Measurements from ENCODE around the gene LAMTOR4.
"Not testable (repeated sequence)": the region's sequence is repeated elsewhere in the genome, so short reads cannot be mapped to it uniquely, and the experiment has no call there.

LAMTOR4 gene

GRCh38 chr7:100137851-100138760 is 10.6 kb upstream of the LAMTOR4 start:
- CTCF ChIA-PET, result interaction anchor here (0.6 to 0.7 kb wide), 3 partner anchors 7 to 123 kb away, joined by 4 to 6 read pairs (median 5); no protein-coding TSS in a partner anchor
- H3K27ac ChIP-seq, result no peak overlapping the region
- no peak for TF ChIP-seq CTCF (conservative IDR thresholded peaks at IDR 0.05; ENCODE audit: low read depth)
- POLR2A ChIA-PET (ENCODE audit: low non-redundant PET), result no interaction called here
- DNase-seq (ENCODE audit: low spot score), result no peak

GRCh38 chr7:100141555-100141949 is 7.2 kb upstream of the LAMTOR4 start:
- no peak overlapping the region for H3K27ac ChIP-seq
- no peak for DNase-seq (ENCODE audit: low spot score)
- no peak for TF ChIP-seq CTCF (conservative IDR thresholded peaks at IDR 0.05; ENCODE audit: low read depth)
- CTCF ChIA-PET, result interaction anchor here (0.7 kb wide), 1 partner anchor 11 kb away, joined by 6 read pairs; no protein-coding TSS in a partner anchor
- POLR2A ChIA-PET (ENCODE audit: low non-redundant PET), result interaction anchor here (0.8 kb wide), 1 partner anchor 208 kb away, joined by 3 read pairs; no protein-coding TSS in a partner anchor

- CTCF ChIA-PET, result no interaction called here
- POLR2A ChIA-PET (ENCODE audit: low non-redundant PET), result interaction anchor here (0.7 kb wide), 1 partner anchor 42 kb away, joined by 8 read pairs; no protein-coding TSS in a partner anchor
- H3K27ac ChIP-seq, result no peak overlapping the region
These were observed 6.3 kb upstream of the LAMTOR4 start for GRCh38 chr7:100142461-100142860.

GRCh38 chr7:100146350-100146749 is 2.4 kb upstream of the LAMTOR4 start:
- DNase-seq (ENCODE audit: low spot score); H3K27ac ChIP-seq: not testable (repeated sequence)
- POLR2A ChIA-PET (ENCODE audit: low non-redundant PET), result interaction anchor here (0.7 kb wide), 1 partner anchor 13 kb away, joined by 6 read pairs; no protein-coding TSS in a partner anchor
- CTCF ChIA-PET, result interaction anchor here (0.6 to 0.7 kb wide), 2 partner anchors 147 to 651 kb away, joined by 3 to 4 read pairs; no protein-coding TSS in a partner anchor

More at GRCh38 chr7:100142461-100142860, 6.3 kb upstream of the LAMTOR4 start:
- DNase-seq (ENCODE audit: low spot score), result no peak
- TF ChIP-seq CTCF (conservative IDR thresholded peaks at IDR 0.05; ENCODE audit: low read depth), result no peak

GRCh38 chr7:100147278-100147677 is 1.4 kb upstream of the LAMTOR4 start:
- CTCF ChIA-PET, result interaction anchor here (0.6 kb wide), 1 partner anchor 312 kb away, joined by 3 read pairs; no protein-coding TSS in a partner anchor

GRCh38 chr7:100148225-100148558 is 526 bp upstream of the LAMTOR4 start:
- TF ChIP-seq CTCF (conservative IDR thresholded peaks at IDR 0.05; ENCODE audit: low read depth), result no peak
- H3K27ac ChIP-seq, result peak overlapping the region; percentile 78
- ChIA-PET CTCF (interaction anchor here (0.6 kb wide), 1 partner anchor 19 kb away, joined by 4 read pairs; no protein-coding TSS in a partner anchor), POLR2A (ENCODE audit: low non-redundant PET) (interaction anchor here (0.9 to 1.6 kb wide), 4 partner anchors 10 to 29 kb away, joined by 3 to 10 read pairs (median 4); partner anchors contain the start of genes GPC2 and STAG3)
- no peak for DNase-seq (ENCODE audit: low spot score)

More at GRCh38 chr7:100147278-100147677, 1.4 kb upstream of the LAMTOR4 start:
- no peak overlapping the region for H3K27ac ChIP-seq
- DNase-seq (ENCODE audit: low spot score), result no peak
- TF ChIP-seq CTCF (conservative IDR thresholded peaks at IDR 0.05; ENCODE audit: low read depth), result no peak
- POLR2A ChIA-PET (ENCODE audit: low non-redundant PET), result no interaction called here
